ENCODE measurements around the gene NHSL2. TPM values are rescaled to one million over a fixed set of nuclear protein-coding genes. Genes with fewer than 3 reads are reported as not detected.

NHSL2 gene
- polyA plus RNA-seq, 3 donors, result 16.6 to 39.8 (median 22.8) TPM

GRCh38 chrX:72105436-72105835, 194.8 kb downstream of the NHSL2 start:
- H3K4me3 ChIP-seq (replicated peaks in 1 of 3; ENCODE audit: low read depth in 2 of 3, low read length in 3 of 3), result peak overlapping the region in 1 of 3 experiments; percentile 80
- H3K9me3 ChIP-seq (replicated peaks in 1 of 2; ENCODE audit: control insufficient read depth in 1 of 2, insufficient read depth in 1 of 2, low read length in 2 of 2), result no peaks in the 10 kb centered on the region
- WGBS (ENCODE audit: insufficient coverage), result no CpG with 5 or more reads among the region's 6 CpGs
- no peak overlapping the region for H2AFZ ChIP-seq (ENCODE audit: insufficient read depth, low read depth, low read length, poor library complexity, severe bottlenecking)
- peaks cover 0 to 12% (median 2%) of the 10 kb centered on the region in 7 donors for H3K9me3 Mint-ChIP-seq
- peak; percentile 78 to 90 (median 79) for DNase-seq
- intact Hi-C loops (cut with micrococcal nuclease), result no loop called here
- H3K4me3 Mint-ChIP-seq, result peak overlapping the region in 1 of 2 donors; percentile 42
- TF ChIP-seq CTCF (IDR thresholded peaks at IDR 0.05), result no peak
- H3K27me3 Mint-ChIP-seq (ENCODE audit: low read depth in 3 of 3), result peaks cover 0 to 34% (median 0%) of the 10 kb centered on the region in 3 donors
- peak overlapping the region; percentile 73 for H3K4me2 ChIP-seq (replicated peaks; ENCODE audit: extremely low read depth, low read length, poor library complexity, severe bottlenecking)
- peak overlapping the region; percentile 85 to 96 for H3K27ac ChIP-seq (ENCODE audit: low read depth in 1 of 2, low read length in 2 of 2)
- peaks cover 27 to 37% of the 10 kb centered on the region in 2 donors for H3K36me3 Mint-ChIP-seq
- peaks cover 86% of the 10 kb centered on the region for H3K79me2 ChIP-seq (ENCODE audit: insufficient read depth, low read length)
- H3K27ac Mint-ChIP-seq, result peak overlapping the region; percentile 69 to 96 (median 87)
- H3K27me3 ChIP-seq (ENCODE audit: control insufficient read depth in 2 of 2, insufficient read depth in 2 of 2, low read length in 2 of 2), result no peaks in the 10 kb centered on the region
- H3K4me1 ChIP-seq (ENCODE audit: control insufficient read depth in 1 of 2, insufficient read depth in 2 of 2, low read length in 2 of 2), result peaks cover 80 to 81% of the 10 kb centered on the region in 2 donors
- H3K4me1 Mint-ChIP-seq, result peaks cover 71% of the 10 kb centered on the region
- H3K36me3 ChIP-seq (replicated peaks in 1 of 2; ENCODE audit: control insufficient read depth in 1 of 2, insufficient read depth in 2 of 2, low read length in 2 of 2), result no peaks in the 10 kb centered on the region
- H3K9ac ChIP-seq (ENCODE audit: insufficient read depth, low read length, poor library complexity, severe bottlenecking), result peak overlapping the region; percentile 60
- H4K20me1 ChIP-seq (ENCODE audit: insufficient read depth, low read length), result no peaks in the 10 kb centered on the region

- Histone ChIP-seq H4K20me1 (ENCODE audit: insufficient read depth, low read length) (no peaks in the 10 kb centered on the region), H3K4me1 (ENCODE audit: control insufficient read depth in 1 of 2, insufficient read depth in 2 of 2, low read length in 2 of 2) (peaks cover 77 to 88% of the 10 kb centered on the region in 2 donors), H3K79me2 (ENCODE audit: insufficient read depth, low read length) (peaks cover 90% of the 10 kb centered on the region), H3K27me3 (ENCODE audit: control insufficient read depth in 2 of 2, insufficient read depth in 2 of 2, low read length in 2 of 2) (no peaks in the 10 kb centered on the region), H3K9me3 (replicated peaks in 1 of 2; ENCODE audit: control insufficient read depth in 1 of 2, insufficient read depth in 1 of 2, low read length in 2 of 2) (no peaks in the 10 kb centered on the region), H3K27ac (ENCODE audit: low read depth in 1 of 2, low read length in 2 of 2) (peak overlapping the region; percentile 84 to 89), H3K9ac (ENCODE audit: insufficient read depth, low read length, poor library complexity, severe bottlenecking) (peak overlapping the region; percentile 34), H3K4me2 (replicated peaks; ENCODE audit: extremely low read depth, low read length, poor library complexity, severe bottlenecking) (no peak overlapping the region), H3K4me3 (replicated peaks in 1 of 3; ENCODE audit: low read depth in 2 of 3, low read length in 3 of 3) (no peak overlapping the region), H3K36me3 (replicated peaks in 1 of 2; ENCODE audit: control insufficient read depth in 1 of 2, insufficient read depth in 2 of 2, low read length in 2 of 2) (no peaks in the 10 kb centered on the region), H2AFZ (ENCODE audit: insufficient read depth, low read depth, low read length, poor library complexity, severe bottlenecking) (no peak overlapping the region)
- Mint-ChIP-seq H3K9me3 (peaks cover 0 to 12% (median 0%) of the 10 kb centered on the region in 7 donors), H3K27me3 (ENCODE audit: low read depth in 3 of 3) (peaks cover 0 to 47% (median 0%) of the 10 kb centered on the region in 3 donors), H3K4me1 (peaks cover 84% of the 10 kb centered on the region), H3K4me3 (peak overlapping the region; percentile 9 to 45), H3K27ac (peak overlapping the region; percentile 84 to 98 (median 95)), H3K36me3 (peaks cover 33 to 43% of the 10 kb centered on the region in 2 donors)
- intact Hi-C loops (cut with micrococcal nuclease), result no loop called here
- peak; percentile 87 to 94 (median 89) for DNase-seq
- TF ChIP-seq CTCF (IDR thresholded peaks at IDR 0.05), result no peak
- 0% methylated on average over 3 of the region's 6 CpGs for WGBS (ENCODE audit: insufficient coverage)
These were observed 196.7 kb downstream of the NHSL2 start for GRCh38 chrX:72107320-72107719.
